ENCODE results near the gene APLN.
A peak's percentile ranks its signal among the peaks of the same experiment; 100 is the strongest.

APLN gene

GRCh38 chrX:129637217-129638109, 17.3 kb downstream of the APLN start:
- DNase-seq, result peak; percentile 42

- no peak for DNase-seq
These were observed 18.5 kb downstream of the APLN start for GRCh38 chrX:129636175-129636681.

- no peak for DNase-seq
These were observed 20.2 kb downstream of the APLN start for GRCh38 chrX:129634541-129634940.

- no peak for DNase-seq
These were observed 22.3 kb downstream of the APLN start for GRCh38 chrX:129632443-129632842.

- DNase-seq, result no peak
These were observed 22.9 kb downstream of the APLN start for GRCh38 chrX:129631849-129632248.

GRCh38 chrX:129629837-129630236, 24.9 kb downstream of the APLN start:
- no peak for DNase-seq

- DNase-seq, result no peak
These were observed 28.7 kb downstream of the APLN start for GRCh38 chrX:129626026-129626425.

- no peak for DNase-seq
These were observed 31.9 kb downstream of the APLN start for GRCh38 chrX:129622757-129623301.

GRCh38 chrX:129618997-129619396, 35.8 kb downstream of the APLN start:
- DNase-seq, result no peak

- no peak for DNase-seq
These were observed 37.3 kb downstream of the APLN start for GRCh38 chrX:129617420-129617819.

GRCh38 chrX:129614481-129615255, 40.1 kb downstream of the APLN start:
- DNase-seq, result no peak

GRCh38 chrX:129613596-129613995, 41.2 kb downstream of the APLN start:
- no peak for DNase-seq

GRCh38 chrX:129612396-129612795, 42.4 kb downstream of the APLN start:
- no peak for DNase-seq

- DNase-seq, result no peak
These were observed 45.4 kb downstream of the APLN start for GRCh38 chrX:129609395-129609794.

GRCh38 chrX:129608496-129608895, 46.3 kb downstream of the APLN start:
- no peak for DNase-seq

- DNase-seq, result no peak
These were observed 47.8 kb downstream of the APLN start for GRCh38 chrX:129606918-129607317.

- DNase-seq, result no peak
These were observed 53.8 kb downstream of the APLN start for GRCh38 chrX:129600981-129601424.

- DNase-seq, result no peak
These were observed 54.8 kb downstream of the APLN start for GRCh38 chrX:129599996-129600395.

GRCh38 chrX:129599499-129599898, 55.3 kb downstream of the APLN start:
- no peak for DNase-seq

- no peak for DNase-seq
These were observed 56.9 kb downstream of the APLN start for GRCh38 chrX:129597905-129598304.

- DNase-seq, result no peak
These were observed 58.7 kb downstream of the APLN start for GRCh38 chrX:129596077-129596476.
